ENCODE measurements around the gene STYXL2. TPM values are rescaled to one million over a fixed set of nuclear protein-coding genes. Genes with fewer than 3 reads are reported as not detected.

Gene STYXL2
- total and polyA plus RNA-seq, 2 donors (not counting 1 experiment from before 2014, with no cell fraction given), result not detected

DNA sequence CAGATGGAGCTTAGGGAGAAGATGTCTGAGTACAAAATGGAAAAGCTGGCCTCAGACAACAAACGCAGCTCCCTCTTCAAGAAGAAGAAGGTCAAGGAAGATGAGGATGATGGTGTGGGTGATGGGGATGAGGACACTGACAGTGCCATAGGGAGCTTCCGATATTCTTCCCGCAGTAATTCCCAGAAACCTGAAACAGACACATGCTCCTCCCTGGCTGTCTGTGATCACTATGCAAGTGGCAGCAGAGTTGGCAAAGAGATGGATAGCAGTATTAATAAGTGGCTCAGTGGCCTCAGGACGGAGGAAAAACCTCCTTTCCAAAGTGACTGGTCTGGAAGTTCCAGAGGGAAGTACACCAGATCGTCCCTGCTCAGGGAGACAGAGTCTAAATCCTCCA lies 33.8 kb downstream of the STYXL2 start:
- Histone ChIP-seq H4K20me1 (ENCODE audit: control insufficient read depth, insufficient read depth, low read length, poor library complexity, severe bottlenecking) (no peaks in the 10 kb centered on the region), H3K9ac (ENCODE audit: low read length) (no peak overlapping the region), H3K36me3 (replicated peaks in 1 of 2; ENCODE audit: control extremely low read depth in 1 of 2, control insufficient read depth in 1 of 2, extremely low read depth in 1 of 2, insufficient read depth in 2 of 2, low read length in 1 of 2) (no peaks in the 10 kb centered on the region), H3K79me2 (ENCODE audit: control insufficient read depth, insufficient read depth, low read length) (no peaks in the 10 kb centered on the region), H3K9me3 (ENCODE audit: control extremely low read depth in 1 of 3, control insufficient read depth in 2 of 3, insufficient read depth in 1 of 3, low read length in 2 of 3) (no peaks in the 10 kb centered on the region), H3K27me3 (replicated peaks in 1 of 4; ENCODE audit: control extremely low read depth in 1 of 4, control insufficient read depth in 3 of 4, insufficient read depth in 4 of 4, low read length in 3 of 4) (peaks cover 0 to 10% (median 3%) of the 10 kb centered on the region in 4 experiments), H3K4me1 (ENCODE audit: control insufficient read depth in 2 of 2, insufficient read depth in 2 of 2, low read length in 2 of 2) (no peaks in the 10 kb centered on the region), H3K27ac (ENCODE audit: low read length in 2 of 2) (no peak overlapping the region), H3K4me2 (replicated peaks; ENCODE audit: low read depth, low read length, poor library complexity, severe bottlenecking) (no peak overlapping the region), H3K4me3 (ENCODE audit: control extremely low read depth in 1 of 5, extremely low read depth in 1 of 5, insufficient read depth in 1 of 5, low read depth in 2 of 5, low read length in 4 of 5) (no peak overlapping the region), H2AFZ (ENCODE audit: insufficient read depth, low read depth, low read length, poor library complexity, severe bottlenecking) (no peak overlapping the region)
- Mint-ChIP-seq H3K27ac (no peak overlapping the region), H3K9me3 (ENCODE audit: insufficient read depth) (no peaks in the 10 kb centered on the region), H3K27me3 (peaks cover 58% of the 10 kb centered on the region), H3K4me3 (no peak overlapping the region), H3K4me1 (no peaks in the 10 kb centered on the region)
- WGBS (ENCODE audit: insufficient coverage), result 95% methylated on average over 3 of the region's 5 CpGs
- POLR2A ChIA-PET, result no interaction called here
- TF ChIP-seq, protein P1, sequence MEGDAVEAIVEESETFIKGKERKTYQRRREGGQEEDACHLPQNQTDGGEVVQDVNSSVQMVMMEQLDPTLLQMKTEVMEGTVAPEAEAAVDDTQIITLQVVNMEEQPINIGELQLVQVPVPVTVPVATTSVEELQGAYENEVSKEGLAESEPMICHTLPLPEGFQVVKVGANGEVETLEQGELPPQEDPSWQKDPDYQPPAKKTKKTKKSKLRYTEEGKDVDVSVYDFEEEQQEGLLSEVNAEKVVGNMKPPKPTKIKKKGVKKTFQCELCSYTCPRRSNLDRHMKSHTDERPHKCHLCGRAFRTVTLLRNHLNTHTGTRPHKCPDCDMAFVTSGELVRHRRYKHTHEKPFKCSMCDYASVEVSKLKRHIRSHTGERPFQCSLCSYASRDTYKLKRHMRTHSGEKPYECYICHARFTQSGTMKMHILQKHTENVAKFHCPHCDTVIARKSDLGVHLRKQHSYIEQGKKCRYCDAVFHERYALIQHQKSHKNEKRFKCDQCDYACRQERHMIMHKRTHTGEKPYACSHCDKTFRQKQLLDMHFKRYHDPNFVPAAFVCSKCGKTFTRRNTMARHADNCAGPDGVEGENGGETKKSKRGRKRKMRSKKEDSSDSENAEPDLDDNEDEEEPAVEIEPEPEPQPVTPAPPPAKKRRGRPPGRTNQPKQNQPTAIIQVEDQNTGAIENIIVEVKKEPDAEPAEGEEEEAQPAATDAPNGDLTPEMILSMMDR (IDR thresholded peaks at IDR 0.05), result no peak
- no peak for TF ChIP-seq EZH2 (IDR thresholded peaks at IDR 0.05; ENCODE audit: borderline replicate concordance, insufficient read depth, low read depth, low read length, poor library complexity, severe bottlenecking)
- CTCF ChIA-PET, result interaction anchor here (1.7 kb wide), 1 partner anchor 61 kb away, joined by 4 read pairs; no protein-coding TSS in a partner anchor
- DNase-seq, result no peak
- intact Hi-C loops (cut with micrococcal nuclease), result no loop called here
- ATAC-seq (ENCODE audit: low read depth), result no peak

DNA sequence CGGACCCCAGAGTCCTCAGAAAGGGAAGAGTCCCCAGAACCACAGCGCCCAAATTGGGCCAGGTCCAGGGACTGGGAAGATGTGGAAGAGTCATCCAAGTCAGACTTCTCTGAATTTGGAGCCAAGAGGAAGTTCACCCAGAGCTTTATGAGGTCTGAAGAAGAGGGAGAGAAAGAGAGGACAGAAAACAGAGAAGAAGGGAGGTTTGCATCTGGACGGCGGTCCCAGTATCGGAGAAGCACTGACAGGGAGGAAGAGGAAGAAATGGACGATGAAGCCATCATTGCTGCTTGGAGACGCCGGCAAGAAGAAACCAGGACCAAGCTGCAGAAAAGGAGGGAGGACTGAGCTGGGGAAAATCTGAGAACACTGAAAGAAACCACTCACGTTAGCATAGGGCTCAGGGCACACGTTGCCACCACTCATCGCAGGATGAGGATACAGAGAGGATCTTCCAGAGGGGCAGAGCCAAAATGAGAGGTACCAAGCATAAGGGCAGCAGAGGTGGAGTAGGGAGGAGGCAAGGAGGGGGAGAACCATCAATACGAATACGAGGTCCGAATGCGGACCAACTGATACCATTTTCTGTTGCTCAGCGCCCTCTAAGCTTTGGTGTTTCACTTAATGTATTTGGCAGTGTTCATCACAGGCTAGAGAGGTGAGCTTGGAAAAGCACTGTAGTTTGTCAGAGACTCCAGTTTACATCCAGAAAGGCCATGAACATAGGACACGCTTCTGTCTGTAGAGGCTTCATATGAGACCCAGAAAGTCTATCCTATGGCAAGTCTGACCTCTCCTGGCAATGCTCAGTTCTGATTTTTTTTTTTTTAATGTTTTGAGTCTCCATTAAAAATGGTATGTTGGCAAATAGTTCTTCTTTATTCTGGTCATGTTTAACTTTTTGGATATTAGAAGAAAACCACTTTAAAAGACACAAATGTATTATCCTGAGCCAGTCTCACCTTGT lies 34.7 kb downstream of the STYXL2 start:
- H3K4me2 ChIP-seq (replicated peaks; ENCODE audit: low read depth, low read length, poor library complexity, severe bottlenecking), result no peak overlapping the region
- H3K4me1 ChIP-seq (ENCODE audit: control insufficient read depth in 2 of 2, insufficient read depth in 2 of 2, low read length in 2 of 2), result no peaks in the 10 kb centered on the region
- peaks cover 0 to 10% (median 3%) of the 10 kb centered on the region in 4 experiments for H3K27me3 ChIP-seq (replicated peaks in 1 of 4; ENCODE audit: control extremely low read depth in 1 of 4, control insufficient read depth in 3 of 4, insufficient read depth in 4 of 4, low read length in 3 of 4)
- H3K9me3 ChIP-seq (ENCODE audit: control extremely low read depth in 1 of 3, control insufficient read depth in 2 of 3, insufficient read depth in 1 of 3, low read length in 2 of 3), result no peaks in the 10 kb centered on the region
- peaks cover 3% of the 10 kb centered on the region for H3K4me1 Mint-ChIP-seq
- POLR2A ChIA-PET, result no interaction called here
- TF ChIP-seq, protein P1 (IDR thresholded peaks at IDR 0.05), result peak; percentile 20
- no peak for TF ChIP-seq EZH2 (IDR thresholded peaks at IDR 0.05; ENCODE audit: borderline replicate concordance, insufficient read depth, low read depth, low read length, poor library complexity, severe bottlenecking)
- H4K20me1 ChIP-seq (ENCODE audit: control insufficient read depth, insufficient read depth, low read length, poor library complexity, severe bottlenecking), result no peaks in the 10 kb centered on the region
- H3K36me3 ChIP-seq (replicated peaks in 1 of 2; ENCODE audit: control extremely low read depth in 1 of 2, control insufficient read depth in 1 of 2, extremely low read depth in 1 of 2, insufficient read depth in 2 of 2, low read length in 1 of 2), result no peaks in the 10 kb centered on the region
- peaks cover 61% of the 10 kb centered on the region for H3K27me3 Mint-ChIP-seq
- no peak overlapping the region for H3K4me3 Mint-ChIP-seq
- no peak overlapping the region for H3K27ac ChIP-seq (ENCODE audit: low read length in 2 of 2)
- H3K79me2 ChIP-seq (ENCODE audit: control insufficient read depth, insufficient read depth, low read length), result no peaks in the 10 kb centered on the region
- intact Hi-C loops (cut with micrococcal nuclease), result no loop called here
- CTCF ChIA-PET, result interaction anchor here (0.7 to 3.6 kb wide), 3 partner anchors 62 to 438 kb away, joined by 3 to 8 read pairs (median 4); no protein-coding TSS in a partner anchor
- H3K4me3 ChIP-seq (ENCODE audit: control extremely low read depth in 1 of 5, extremely low read depth in 1 of 5, insufficient read depth in 1 of 5, low read depth in 2 of 5, low read length in 4 of 5), result no peak overlapping the region
- no peak overlapping the region for H2AFZ ChIP-seq (ENCODE audit: insufficient read depth, low read depth, low read length, poor library complexity, severe bottlenecking)
- 90% methylated on average over 17 of the region's 17 CpGs for WGBS (ENCODE audit: insufficient coverage)
- H3K9me3 Mint-ChIP-seq (ENCODE audit: insufficient read depth), result no peaks in the 10 kb centered on the region
- no peak overlapping the region for H3K9ac ChIP-seq (ENCODE audit: low read length)
- DNase-seq (peak; percentile 24), ATAC-seq (ENCODE audit: low read depth) (no peak)
- no peak overlapping the region for H3K27ac Mint-ChIP-seq

Measured in B cell (primary cell).